Hepatocyte (in vitro differentiated cells): ENCODE data around the gene S100A7. TPM values are rescaled to one million over a fixed set of nuclear protein-coding genes. Genes with fewer than 3 reads are reported as not detected.

Experiments
- DNase-seq: peaks from one replicate; pipeline ENCODE4 v3.0.0-alpha.2; 2016; ENCODE audit warnings: low spot score
- H2AFZ ChIP-seq: fragments of 200-600 bp; sonication (generic); 2 replicates; pipeline ENCODE4 v1.6.0; 2016; ENCODE audit warnings: antibody characterized with exemption, mild to moderate bottlenecking
- H3K27ac ChIP-seq: fragments of 200-600 bp; sonication (generic); 2 replicates; pipeline ENCODE4 v1.5.1; 2016; ENCODE audit warnings: mild to moderate bottlenecking
- H3K27me3 ChIP-seq: fragments of 200-600 bp; sonication (generic); 2 replicates; pipeline ENCODE4 v1.6.1; 2016
- H3K36me3 ChIP-seq: fragments of 200-600 bp; sonication (generic); replicated peaks from 2 replicates; pipeline ENCODE4 v1.5.1; 2016; ENCODE audit warnings: low read depth; ENCODE audit not compliant: insufficient read depth
- H3K4me1 ChIP-seq: fragments of 200-600 bp; sonication (generic); 2 replicates; pipeline ENCODE4 v1.5.1; 2016; ENCODE audit warnings: mild to moderate bottlenecking, moderate library complexity; ENCODE audit not compliant: insufficient read depth
- H3K4me2 ChIP-seq: fragments of 200-600 bp; sonication (generic); 2 replicates; pipeline ENCODE4 v1.6.0; 2016
- H3K4me3 ChIP-seq: fragments of 200-600 bp; sonication (generic); 2 replicates; pipeline ENCODE4 v1.5.1; 2016; ENCODE audit warnings: mild to moderate bottlenecking
- H3K79me2 ChIP-seq: fragments of 200-600 bp; sonication (generic); 2 replicates; pipeline ENCODE4 v1.6.0; 2017; ENCODE audit warnings: mild to moderate bottlenecking
- H3K9me2 ChIP-seq: fragments of 200-600 bp; sonication (generic); replicated peaks from 2 replicates; pipeline ENCODE4 v1.6.0; 2017; ENCODE audit warnings: mild to moderate bottlenecking; ENCODE audit not compliant: insufficient read depth
- H3K9me3 ChIP-seq: fragments of 200-600 bp; sonication (generic); 2 replicates; pipeline ENCODE4 v1.5.1; 2016; ENCODE audit warnings: low read depth, mild to moderate bottlenecking
- H4K20me1 ChIP-seq: fragments of 200-600 bp; sonication (generic); 2 replicates; pipeline ENCODE4 v1.6.0; 2016; ENCODE audit warnings: mild to moderate bottlenecking; ENCODE audit not compliant: insufficient read depth, poor library complexity, severe bottlenecking
- EZH2 ChIP-seq: fragments of 200-600 bp; sonication (generic); IDR thresholded peaks from 2 replicates; pipeline ENCODE4 v1.6.1; 2016; ENCODE audit warnings: antibody characterized with exemption, mild to moderate bottlenecking, borderline replicate concordance
- EZH2phosphoT487 ChIP-seq: fragments of 200-600 bp; sonication (generic); IDR thresholded peaks from one replicate; pipeline ENCODE4 v1.6.1; 2018; ENCODE audit warnings: antibody characterized with exemption, mild to moderate bottlenecking, low read depth, moderate library complexity; ENCODE audit not compliant: unreplicated experiment, severe bottlenecking
- WGBS: methylation state at CpG from one replicate; pipeline ENCODE4 v1.1.6; 2016; ENCODE audit warnings: low lambda C conversion rate; ENCODE audit errors: missing lambda C conversion rate; 5-methylcytosine and 5-hydroxymethylcytosine counted together
- polyA plus RNA-seq: library from polyadenylated mRNA; unstranded; fragments of >200 nt; fragmentation: Nextera tagmentation; extraction: Ambion mirVana; gene quantifications from 2 replicates; pipeline ENCODE4 v1.2.1, GENCODE V29; 2016
- total RNA-seq: library from RNA; depleted of rRNA; stranded (reverse); fragments of >200 nt; gene quantifications from 2 replicates; pipeline ENCODE4 v1.2.3, GENCODE V29; 2014
- TF ChIP-seq, protein P1 (sequence below): fragments of 200-600 bp; sonication (generic); IDR thresholded peaks from 2 replicates; pipeline ENCODE4 v1.5.1; 2016; ENCODE audit warnings: antibody characterized with exemption, mild to moderate bottlenecking; ENCODE audit not compliant: poor library complexity

The S100A7 gene
- total and polyA plus RNA-seq, 2 experiments from 2014 or later: 0.60 to 1.0 TPM

DNA sequence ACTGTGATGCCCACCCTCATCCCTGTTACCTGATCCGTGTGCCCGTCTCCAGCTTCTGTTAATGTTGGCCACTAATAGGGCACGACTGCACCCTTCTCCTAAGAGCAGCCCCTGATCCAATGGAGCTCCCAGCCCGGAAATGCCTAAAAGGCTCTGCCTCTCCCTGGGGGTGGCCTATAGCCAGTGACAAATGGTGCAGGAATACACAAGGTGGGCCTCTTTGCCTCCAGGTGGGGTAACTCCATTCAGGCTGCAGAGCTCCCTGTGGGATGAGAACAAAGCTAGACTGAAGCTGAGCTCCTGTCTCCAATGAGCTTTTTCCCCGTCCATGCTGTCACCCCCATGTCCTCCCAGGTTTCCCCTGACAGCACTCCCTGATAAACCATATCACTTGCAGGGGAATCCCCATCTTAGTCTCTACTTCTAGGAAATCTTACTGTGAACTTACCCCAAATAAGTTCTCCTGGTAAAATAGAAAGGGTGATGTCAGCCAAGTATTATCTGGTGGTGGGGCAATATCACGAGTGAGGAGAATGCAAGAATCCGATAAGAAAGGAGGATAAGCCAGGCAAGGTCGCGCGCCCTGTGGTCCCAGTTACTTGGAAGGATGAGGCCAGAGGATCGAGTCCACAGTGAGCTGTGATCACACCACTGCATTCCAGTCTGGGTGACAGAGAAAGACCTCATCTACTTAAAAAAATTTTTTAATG, 25.6 kb downstream of the S100A7 start:
- H3K27me3 ChIP-seq: no peaks in the 10 kb centered on the region
- no peak for DNase-seq
- TF ChIP-seq, protein P1, sequence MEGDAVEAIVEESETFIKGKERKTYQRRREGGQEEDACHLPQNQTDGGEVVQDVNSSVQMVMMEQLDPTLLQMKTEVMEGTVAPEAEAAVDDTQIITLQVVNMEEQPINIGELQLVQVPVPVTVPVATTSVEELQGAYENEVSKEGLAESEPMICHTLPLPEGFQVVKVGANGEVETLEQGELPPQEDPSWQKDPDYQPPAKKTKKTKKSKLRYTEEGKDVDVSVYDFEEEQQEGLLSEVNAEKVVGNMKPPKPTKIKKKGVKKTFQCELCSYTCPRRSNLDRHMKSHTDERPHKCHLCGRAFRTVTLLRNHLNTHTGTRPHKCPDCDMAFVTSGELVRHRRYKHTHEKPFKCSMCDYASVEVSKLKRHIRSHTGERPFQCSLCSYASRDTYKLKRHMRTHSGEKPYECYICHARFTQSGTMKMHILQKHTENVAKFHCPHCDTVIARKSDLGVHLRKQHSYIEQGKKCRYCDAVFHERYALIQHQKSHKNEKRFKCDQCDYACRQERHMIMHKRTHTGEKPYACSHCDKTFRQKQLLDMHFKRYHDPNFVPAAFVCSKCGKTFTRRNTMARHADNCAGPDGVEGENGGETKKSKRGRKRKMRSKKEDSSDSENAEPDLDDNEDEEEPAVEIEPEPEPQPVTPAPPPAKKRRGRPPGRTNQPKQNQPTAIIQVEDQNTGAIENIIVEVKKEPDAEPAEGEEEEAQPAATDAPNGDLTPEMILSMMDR: no peak
- TF ChIP-seq EZH2: no peak
- no peak for TF ChIP-seq EZH2phosphoT487
- no peaks in the 10 kb centered on the region for H3K9me2 ChIP-seq
- H3K79me2 ChIP-seq: no peaks in the 10 kb centered on the region
- no peaks in the 10 kb centered on the region for H4K20me1 ChIP-seq
- H3K4me1 ChIP-seq: no peaks in the 10 kb centered on the region
- WGBS: 80% methylated on average over 11 of the region's 11 CpGs
- H2AFZ ChIP-seq: no peak overlapping the region
- no peak overlapping the region for H3K4me2 ChIP-seq
- no peak overlapping the region for H3K27ac ChIP-seq
- H3K9me3 ChIP-seq: no peaks in the 10 kb centered on the region
- H3K36me3 ChIP-seq: no peaks in the 10 kb centered on the region
- H3K4me3 ChIP-seq: no peak overlapping the region

DNA sequence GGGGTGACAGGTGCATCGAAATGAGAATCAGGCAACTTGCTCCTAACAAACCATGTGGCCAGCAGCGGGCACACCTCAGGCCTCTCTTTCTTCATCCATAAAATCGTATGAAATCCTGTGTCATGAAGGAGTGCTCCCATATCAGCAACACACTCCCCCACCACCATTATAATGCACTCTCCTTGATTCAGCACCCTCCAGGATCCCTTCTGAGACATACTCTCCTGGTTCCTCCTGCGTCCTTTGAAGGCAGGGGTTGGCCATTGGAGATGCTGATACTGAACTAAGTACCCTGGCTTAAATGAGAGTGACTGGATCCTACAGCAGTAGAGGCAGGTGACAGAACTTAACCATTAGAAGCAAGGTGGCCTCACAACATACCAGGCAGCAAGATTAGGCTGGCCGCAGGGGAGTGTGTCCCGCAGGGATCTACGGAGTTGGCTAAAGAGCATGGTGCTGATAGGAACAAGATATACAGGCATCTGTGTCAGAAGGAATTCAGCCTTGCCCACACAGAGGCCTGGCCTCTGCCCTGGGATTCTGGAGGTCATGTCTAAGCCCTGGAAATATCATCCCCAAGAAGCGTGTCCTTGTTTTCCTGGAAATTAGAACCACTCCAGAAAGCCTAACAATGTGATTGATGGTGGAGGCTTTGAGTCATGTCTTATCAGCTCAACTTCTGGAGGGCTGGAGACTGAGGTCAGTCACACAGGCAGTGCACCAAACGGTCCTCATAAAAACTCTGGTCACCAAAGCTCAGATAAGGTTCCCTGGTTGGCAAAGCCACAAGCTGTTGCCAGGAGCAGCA, 27.4 kb downstream of the S100A7 start:
- TF ChIP-seq EZH2 (no peak), EZH2phosphoT487 (no peak)
- TF ChIP-seq, protein P1: no peak
- Histone ChIP-seq H4K20me1 (no peaks in the 10 kb centered on the region), H3K79me2 (no peaks in the 10 kb centered on the region), H3K4me1 (no peaks in the 10 kb centered on the region), H3K4me3 (no peak overlapping the region), H3K4me2 (no peak overlapping the region), H3K9me3 (no peaks in the 10 kb centered on the region), H3K27me3 (no peaks in the 10 kb centered on the region), H3K27ac (no peak overlapping the region), H2AFZ (no peak overlapping the region), H3K36me3 (no peaks in the 10 kb centered on the region), H3K9me2 (no peaks in the 10 kb centered on the region)
- WGBS: 75% methylated on average over 9 of the region's 9 CpGs
- no peak for DNase-seq

DNA sequence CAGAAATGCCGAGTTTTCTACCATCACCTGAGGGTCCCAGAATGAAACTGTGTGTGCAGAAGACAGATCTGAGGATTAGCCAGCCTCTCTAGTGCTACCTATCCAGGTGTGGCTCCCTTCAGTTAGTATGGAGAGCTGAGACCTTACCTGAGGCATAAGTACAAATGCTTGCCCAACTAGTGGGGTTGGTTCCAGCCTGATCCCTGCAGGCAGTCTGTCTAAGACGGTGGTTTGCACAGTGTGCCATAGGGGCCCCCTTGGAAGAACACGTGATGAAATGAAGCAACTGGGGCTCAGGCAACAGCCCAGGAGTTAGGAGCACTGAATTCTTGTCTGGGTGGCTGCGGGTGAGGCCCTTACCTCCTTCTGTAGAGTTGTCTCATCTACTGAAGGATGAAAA, 28.5 kb downstream of the S100A7 start:
- no peaks in the 10 kb centered on the region for H3K9me3 ChIP-seq
- no peak overlapping the region for H3K4me3 ChIP-seq
- DNase-seq: no peak
- H4K20me1 ChIP-seq: no peaks in the 10 kb centered on the region
- H3K27ac ChIP-seq: no peak overlapping the region
- TF ChIP-seq EZH2phosphoT487 (no peak), EZH2 (no peak)
- TF ChIP-seq, protein P1: no peak
- 55% methylated on average over 4 of the region's 4 CpGs for WGBS
- H3K36me3 ChIP-seq: no peaks in the 10 kb centered on the region
- H3K27me3 ChIP-seq: no peaks in the 10 kb centered on the region
- no peaks in the 10 kb centered on the region for H3K9me2 ChIP-seq
- no peak overlapping the region for H3K4me2 ChIP-seq
- no peaks in the 10 kb centered on the region for H3K4me1 ChIP-seq
- no peak overlapping the region for H2AFZ ChIP-seq
- no peaks in the 10 kb centered on the region for H3K79me2 ChIP-seq
